ENCODE results near the gene ATXN1L. TPM values are rescaled to one million over a fixed set of nuclear protein-coding genes. Genes with fewer than 3 reads are reported as not detected.

Gene ATXN1L, protein sequence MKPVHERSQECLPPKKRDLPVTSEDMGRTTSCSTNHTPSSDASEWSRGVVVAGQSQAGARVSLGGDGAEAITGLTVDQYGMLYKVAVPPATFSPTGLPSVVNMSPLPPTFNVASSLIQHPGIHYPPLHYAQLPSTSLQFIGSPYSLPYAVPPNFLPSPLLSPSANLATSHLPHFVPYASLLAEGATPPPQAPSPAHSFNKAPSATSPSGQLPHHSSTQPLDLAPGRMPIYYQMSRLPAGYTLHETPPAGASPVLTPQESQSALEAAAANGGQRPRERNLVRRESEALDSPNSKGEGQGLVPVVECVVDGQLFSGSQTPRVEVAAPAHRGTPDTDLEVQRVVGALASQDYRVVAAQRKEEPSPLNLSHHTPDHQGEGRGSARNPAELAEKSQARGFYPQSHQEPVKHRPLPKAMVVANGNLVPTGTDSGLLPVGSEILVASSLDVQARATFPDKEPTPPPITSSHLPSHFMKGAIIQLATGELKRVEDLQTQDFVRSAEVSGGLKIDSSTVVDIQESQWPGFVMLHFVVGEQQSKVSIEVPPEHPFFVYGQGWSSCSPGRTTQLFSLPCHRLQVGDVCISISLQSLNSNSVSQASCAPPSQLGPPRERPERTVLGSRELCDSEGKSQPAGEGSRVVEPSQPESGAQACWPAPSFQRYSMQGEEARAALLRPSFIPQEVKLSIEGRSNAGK
- total RNA-seq, result 10 to 100 TPM; 25.5 to 37.5 (median 31.1) TPM
- polyA plus RNA-seq, result 1 to 10 TPM; 3.1 to 8.1 (median 3.3) TPM
- long read RNA-seq, donor 1, full-length matches to known transcripts, result 2 of 2 reads
- long read RNA-seq, donor 1, partial matches to known transcripts, result 0 of 2 reads
- long read RNA-seq, donor 1, other reads (novel, unspliced or antisense), result 0 of 2 reads
- long read RNA-seq, donor 2, full-length matches to known transcripts, result 7 of 7 reads
- long read RNA-seq, donor 2, partial matches to known transcripts, result 0 of 7 reads
- long read RNA-seq, donor 2, other reads (novel, unspliced or antisense), result 0 of 7 reads

DNA sequence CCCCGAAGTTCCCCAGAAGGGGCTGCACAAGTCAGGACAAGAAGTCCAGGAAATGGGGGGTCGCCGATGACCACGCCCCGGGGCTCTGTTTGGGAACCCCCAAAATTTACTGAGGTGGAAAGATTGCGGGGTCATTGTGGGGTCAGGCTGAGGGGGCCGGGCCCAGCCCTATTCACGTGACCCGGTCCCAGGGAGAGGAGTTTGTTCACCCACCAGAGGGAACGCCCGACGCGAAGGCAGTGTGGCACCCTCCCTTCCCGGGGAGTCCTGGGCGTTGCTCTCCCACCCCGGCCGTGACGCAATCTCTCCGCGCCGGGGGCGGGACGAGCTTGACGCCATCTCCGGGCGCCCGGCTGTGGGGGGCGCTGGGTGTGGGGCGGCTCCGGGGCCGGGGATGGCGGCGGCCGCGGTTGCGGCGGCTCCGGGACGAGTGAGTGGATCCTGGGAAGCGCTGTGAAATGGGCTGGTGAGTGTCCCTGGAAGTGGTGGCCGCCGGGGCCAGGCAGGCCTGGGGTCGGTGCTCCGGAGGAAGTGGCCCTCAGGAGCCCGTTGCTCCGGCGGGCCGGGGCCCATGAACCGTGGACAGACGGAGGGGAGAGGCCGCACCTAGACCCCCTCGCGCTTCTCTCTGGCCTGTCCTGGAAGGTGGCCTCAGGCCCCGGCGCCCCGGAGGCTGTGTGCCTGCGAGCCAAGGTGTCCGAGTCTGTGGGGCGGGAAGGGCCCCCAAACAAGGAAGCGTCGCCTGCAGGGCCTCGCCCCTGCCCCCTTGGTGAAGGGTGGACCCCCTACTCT, at the start of gene ATXN1L:
TSS of gene ATXN1L (plus strand) at position 338 of the 792 bp plus-strand sequence. CDS start 3,765 bp downstream, outside the sequence.
- peaks cover 13 to 61% (median 28%) of the 10 kb centered on the region in 6 donors for H3K4me1 ChIP-seq
- peak; percentile 74 to 92 (median 82) for TF ChIP-seq POLR2A (IDR thresholded peaks at IDR 0.05)
- TF ChIP-seq POLR2AphosphoS5 (IDR thresholded peaks at IDR 0.05), result peak; percentile 98 to 99 (median 99)
- peak in 4 of 11 experiments; percentile 11 to 32 (median 26) for TF ChIP-seq CTCF (IDR thresholded peaks at IDR 0.05 in 8 of 11, conservative IDR thresholded peaks at IDR 0.05 in 3 of 11)
- DNase-seq, result peak; percentile 97
- peaks cover 0 to 33% (median 28%) of the 10 kb centered on the region in 6 donors for H3K36me3 ChIP-seq
- intact Hi-C loops (cut with DNase I; ENCODE audit: low total_unique reads), result no loop called here
- peak within 1 kb of the TSS; percentile 82 to 100 (median 99) for H3K4me3 ChIP-seq
- WGBS, 5 donors, result 0 to 1% (median 0%) methylated on average over 9 to 62 of the region's 62 CpGs
- no peaks in the 10 kb centered on the region for H3K27me3 ChIP-seq (replicated peaks in 1 of 7)
- H3K27ac ChIP-seq, result peak within 1 kb of the TSS; percentile 77 to 94 (median 91)
- no peaks in the 10 kb centered on the region for H3K9me3 ChIP-seq

DNA sequence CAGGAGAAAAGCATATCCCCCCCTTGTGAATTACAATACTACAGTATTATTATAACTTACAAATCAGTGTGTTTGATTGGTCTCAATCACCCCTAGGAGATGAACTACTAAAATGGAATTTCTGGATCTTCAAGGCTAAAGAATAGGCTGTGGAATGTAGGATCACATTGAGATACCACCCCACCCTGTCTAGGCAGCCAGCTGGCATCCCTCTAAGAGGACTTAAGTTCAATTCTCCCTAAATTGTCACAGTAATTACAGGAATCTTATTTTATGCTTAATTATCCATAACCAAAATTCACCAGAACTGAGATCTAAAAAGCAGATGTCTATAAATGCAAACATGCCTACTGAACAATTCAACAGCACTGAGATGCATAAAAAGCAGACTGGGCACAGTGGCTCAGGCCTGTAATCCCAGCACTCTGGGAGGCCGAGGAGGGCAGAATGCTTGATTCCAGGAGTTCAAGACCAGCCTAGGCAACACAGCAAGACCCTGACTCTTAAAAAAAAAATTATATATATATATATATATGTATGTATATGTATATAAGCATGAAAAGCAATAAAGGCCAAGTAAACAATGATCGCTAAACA, 49.2 kb upstream of the ATXN1L start:
- Histone ChIP-seq H3K4me1 (peaks cover 8 to 86% (median 51%) of the 10 kb centered on the region in 6 donors), H3K4me3 (no peak overlapping the region), H3K36me3 (peaks cover 0 to 75% (median 21%) of the 10 kb centered on the region in 6 donors), H3K27me3 (replicated peaks in 1 of 7) (no peaks in the 10 kb centered on the region), H3K27ac (no peak overlapping the region), H3K9me3 (no peaks in the 10 kb centered on the region)
- WGBS, 5 donors, result 89 to 95% (median 92%) methylated on average over 2 of the region's 2 CpGs
- intact Hi-C loops (cut with DNase I; ENCODE audit: low total_unique reads), result no loop called here
- DNase-seq, result no peak
- no peak for TF ChIP-seq CTCF (IDR thresholded peaks at IDR 0.05 in 8 of 11, conservative IDR thresholded peaks at IDR 0.05 in 3 of 11)

GRCh38 chr16:71803305-71803690, 42.5 kb upstream of the ATXN1L start:
- intact Hi-C loops (cut with DNase I; ENCODE audit: low total_unique reads), result no loop called here
- Histone ChIP-seq H3K27me3 (replicated peaks in 1 of 7) (no peaks in the 10 kb centered on the region), H3K4me3 (no peak overlapping the region), H3K27ac (no peak overlapping the region), H3K9me3 (no peaks in the 10 kb centered on the region), H3K4me1 (peaks cover 29 to 84% (median 47%) of the 10 kb centered on the region in 6 donors), H3K36me3 (peaks cover 0 to 82% (median 22%) of the 10 kb centered on the region in 6 donors)
- WGBS, 5 donors, result 85 to 95% (median 90%) methylated on average over 1 of the region's 1 CpG
- DNase-seq, result no peak
- TF ChIP-seq POLR2A (IDR thresholded peaks at IDR 0.05), result no peak
- no peak for TF ChIP-seq CTCF (IDR thresholded peaks at IDR 0.05 in 8 of 11, conservative IDR thresholded peaks at IDR 0.05 in 3 of 11)
- TF ChIP-seq POLR2AphosphoS5 (IDR thresholded peaks at IDR 0.05), result no peak
